Measurements from ENCODE around the gene KRTAP1-3.

The KRTAP1-3 gene

GRCh38 chr17:40986920-40987319 lies 47.8 kb downstream of the KRTAP1-3 start:
- Mint-ChIP-seq H3K9me3 (no peaks in the 10 kb centered on the region), H3K36me3 (no peaks in the 10 kb centered on the region), H3K27ac (no peak overlapping the region), H3K27me3 (peaks cover 14 to 20% of the 10 kb centered on the region in 2 donors), H3K4me3 (no peak overlapping the region), H3K4me1 (peaks cover 3 to 7% of the 10 kb centered on the region in 2 donors)
- DNase-seq = no peak
- ATAC-seq (replicated peaks) = no peak

GRCh38 chr17:40984226-40984625 lies 50.4 kb downstream of the KRTAP1-3 start, which contains the start of gene KRT40:
Gene KRT40 (minus strand): TSS chr17:40984326. CDS start chr17:40984273, 53 bp downstream.
- DNase-seq = no peak
- no peak within 1 kb of the TSS for H3K27ac Mint-ChIP-seq
- no peak within 1 kb of the TSS for H3K4me3 Mint-ChIP-seq
- peaks cover 3 to 7% of the 10 kb centered on the region in 2 donors for H3K4me1 Mint-ChIP-seq
- H3K27me3 Mint-ChIP-seq = peaks cover 15 to 16% of the 10 kb centered on the region in 2 donors
- ATAC-seq (replicated peaks) = no peak
- H3K36me3 Mint-ChIP-seq = no peaks in the 10 kb centered on the region
- H3K9me3 Mint-ChIP-seq = no peaks in the 10 kb centered on the region

Measured in stimulated activated naive B cell treated with anti-CD40 and anti-IgM and Interleukin-4, amounts not matched to agents 10 μg/mL and 1 μg/mL and 100 μg/mL, for 72 hours (primary cell).